Lower leg skin (tissue), 4 donors: ENCODE data around the gene HMGA1. TPM values are rescaled to one million over a fixed set of nuclear protein-coding genes. Genes with fewer than 3 reads are reported as not detected.
"Not testable (repeated sequence)": the region's sequence is repeated elsewhere in the genome, so short reads cannot be mapped to it uniquely, and the experiment has no call there.

Experiments
- DNase-seq, 2 donors: peaks; one replicate each; pipeline ENCODE4 v3.0.0-alpha.2; 2019; ENCODE audit warnings: low spot score in 2 of 2
- H3K4me3 ChIP-seq: fragments of 200-600 bp; sonication (generic); 2 replicates; pipeline ENCODE4 v1.5.1; 2017; ENCODE audit warnings: mild to moderate bottlenecking, low read depth; ENCODE audit not compliant: poor library complexity, severe bottlenecking
- CTCF ChIP-seq, 3 donors: fragments of 450-650 bp; IDR thresholded peaks; one replicate each; pipeline ENCODE4 v1.5.1; 2016; ENCODE audit warnings: antibody characterized with exemption in 3 of 3, mild to moderate bottlenecking in 3 of 3, moderate library complexity in 2 of 3
- POLR2A ChIP-seq, 2 donors: fragments of 450-650 bp; IDR thresholded peaks; one replicate each; pipeline ENCODE4 v1.6.1; 2016 to 2017; ENCODE audit warnings: antibody characterized with exemption in 2 of 2, mild to moderate bottlenecking in 1 of 2, moderate library complexity in 1 of 2
- WGBS, 2 donors: methylation state at CpG; one replicate each; pipeline ENCODE4 v1.1.5; 2018; 5-methylcytosine and 5-hydroxymethylcytosine counted together
- intact Hi-C: fragments of 100-400 bp; cut with DNase I; formaldehyde crosslinking; loops from one replicate; pipeline ENCODE4 v1.15.0; 2023; ENCODE audit warnings: low total_unique reads
- total RNA-seq, 4 donors: library from RNA; depleted of rRNA; stranded (reverse); fragments of >200 nt; gene quantifications; one replicate each; pipeline ENCODE4 v1.1.0, GENCODE V29; 2016

The HMGA1 gene
- total RNA-seq, 4 donors from 2014 or later: 134 to 188 (median 167) TPM

- H3K4me3 ChIP-seq: no peak overlapping the region
- intact Hi-C loops: no loop called here
- WGBS, 2 donors: 84 to 94% methylated on average over 6 of the region's 6 CpGs
These were observed 22.9 kb downstream of the HMGA1 start for GRCh38 chr6:34259529-34260069.

GRCh38 chr6:34260576-34261267 is 24.0 kb downstream of the HMGA1 start:
- no peak overlapping the region for H3K4me3 ChIP-seq
- intact Hi-C loops: no loop called here
- WGBS, 2 donors: 78 to 86% methylated on average over 17 of the region's 17 CpGs
- TF ChIP-seq POLR2A (IDR thresholded peaks at IDR 0.05) (no peak), CTCF (IDR thresholded peaks at IDR 0.05) (no peak)
- DNase-seq: no peak

More at GRCh38 chr6:34259529-34260069, 22.9 kb downstream of the HMGA1 start:
- DNase-seq: no peak
- TF ChIP-seq CTCF (IDR thresholded peaks at IDR 0.05) (no peak), POLR2A (IDR thresholded peaks at IDR 0.05) (no peak)

GRCh38 chr6:34263484-34263883 is 26.8 kb downstream of the HMGA1 start:
- intact Hi-C loops, DNase-seq, H3K4me3 ChIP-seq: not testable (repeated sequence)
- 83 to 86% methylated on average over 23 of the region's 23 CpGs for WGBS, 2 donors

- TF ChIP-seq CTCF (IDR thresholded peaks at IDR 0.05) (no peak), POLR2A (IDR thresholded peaks at IDR 0.05) (no peak)
- 84 to 91% methylated on average over 2 of the region's 2 CpGs for WGBS, 2 donors
- intact Hi-C loops: no loop called here
- H3K4me3 ChIP-seq: no peak overlapping the region
- DNase-seq: no peak
These were observed 31.1 kb downstream of the HMGA1 start for GRCh38 chr6:34267746-34268145.

GRCh38 chr6:34269132-34269531 is 32.5 kb downstream of the HMGA1 start:
- intact Hi-C loops, DNase-seq, H3K4me3 ChIP-seq: not testable (repeated sequence)
- WGBS, 2 donors: 91 to 95% methylated on average over 11 to 14 of the region's 25 CpGs

GRCh38 chr6:34269658-34270341 is 33.1 kb downstream of the HMGA1 start:
- H3K4me3 ChIP-seq, DNase-seq, intact Hi-C loops: not testable (repeated sequence)
- WGBS, 2 donors: 75 to 89% methylated on average over 17 of the region's 17 CpGs

- 80 to 81% methylated on average over 13 of the region's 13 CpGs for WGBS, 2 donors
- intact Hi-C loops: no loop called here
- no peak for DNase-seq
- TF ChIP-seq POLR2A (IDR thresholded peaks at IDR 0.05) (no peak), CTCF (IDR thresholded peaks at IDR 0.05) (no peak)
- no peak overlapping the region for H3K4me3 ChIP-seq
These were observed 35.6 kb downstream of the HMGA1 start for GRCh38 chr6:34272013-34272926.
